AG04450 (cell line): ENCODE results near the gene GALNT11. TPM values are rescaled to one million over a fixed set of nuclear protein-coding genes. Genes with fewer than 3 reads are reported as not detected.

Experiments
- CTCF ChIA-PET: fragments of 300-600, 350-600 bp; formaldehyde crosslinking; extraction: SDS; loops from one replicate; lab custom pipeline; 2022; ENCODE audit warnings: antibody characterized with exemption, inconsistent platforms; lab: Charles Lee
- POLR2A ChIA-PET: fragments of 350-600 bp; formaldehyde crosslinking; extraction: SDS; loops from one replicate; lab custom pipeline; 2021; ENCODE audit warnings: antibody characterized with exemption, inconsistent platforms; lab: Yijun Ruan, JAX
- DNase-seq: peaks from one replicate; pipeline ENCODE4 v3.0.0-alpha.2; 2011; ENCODE audit warnings: low read depth, low spot score
- H3K27ac ChIP-seq: one replicate; pipeline ENCODE4 v1.5.1; 2012; ENCODE audit warnings: low read depth, low read length, control low read depth
- H3K27me3 ChIP-seq: one replicate; pipeline ENCODE4 v1.6.0; 2012; ENCODE audit warnings: low read length; ENCODE audit not compliant: control insufficient read depth, insufficient read depth
- H3K4me3 ChIP-seq: 2 replicates; pipeline ENCODE4 v1.5.1; 2011; ENCODE audit warnings: mild to moderate bottlenecking, low read depth, low read length, control low read depth
- H3K9me3 ChIP-seq: 2 replicates; pipeline ENCODE4 v1.5.1; 2012; ENCODE audit warnings: low read length; ENCODE audit not compliant: control insufficient read depth, insufficient read depth
- polyA plus RNA-seq: library from polyadenylated mRNA; depleted of rRNA; stranded (reverse); fragments of >200 nt; gene quantifications from 2 replicates; pipeline ENCODE4 v1.2.3, GENCODE V29; 2011
- TF ChIP-seq, protein P1 (sequence below): IDR thresholded peaks from 2 replicates; pipeline ENCODE4 v1.5.1; 2011; ENCODE audit warnings: low read depth, low read length, control low read depth, inconsistent platforms

GALNT11 gene
- polyA plus RNA-seq, 1 experiment = 37.6 TPM

DNA sequence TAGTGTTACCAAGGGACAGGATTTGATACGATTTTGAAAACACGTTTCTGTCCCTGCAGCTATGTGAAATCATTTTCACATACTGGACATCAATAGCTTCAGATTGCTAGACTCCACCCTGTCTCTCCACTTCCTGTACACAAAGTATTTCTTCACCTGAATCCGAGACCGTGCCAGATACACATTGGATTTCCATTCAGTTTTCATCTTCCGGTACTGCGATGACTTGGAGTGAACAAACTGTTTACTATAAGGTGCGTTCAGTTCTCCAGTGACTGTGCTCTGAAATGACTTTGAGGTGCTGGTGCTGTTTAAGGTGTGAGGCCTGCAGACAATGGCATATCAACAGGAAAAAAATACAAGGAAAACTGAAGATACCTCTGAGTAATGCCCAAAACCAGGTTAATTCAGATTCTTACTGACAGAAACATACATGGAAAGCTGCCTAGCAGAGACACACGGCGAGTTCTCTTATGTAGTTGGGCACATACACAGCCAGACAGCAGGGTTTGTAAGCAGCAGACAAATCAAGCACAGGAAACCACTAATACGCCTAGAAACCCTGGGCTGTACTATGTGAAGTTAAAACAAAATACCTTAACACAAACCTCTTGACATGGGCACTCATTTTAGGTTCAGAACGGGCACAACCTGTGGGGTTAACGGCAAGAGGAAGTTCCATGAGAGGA lies 119.2 kb downstream of the GALNT11 start:
- CTCF ChIA-PET = interaction anchor here (0.5 to 2.4 kb wide), 6 partner anchors 8 to 188 kb away, joined by 3 to 11 read pairs (median 4); no protein-coding TSS in a partner anchor
- DNase-seq = no peak

DNA sequence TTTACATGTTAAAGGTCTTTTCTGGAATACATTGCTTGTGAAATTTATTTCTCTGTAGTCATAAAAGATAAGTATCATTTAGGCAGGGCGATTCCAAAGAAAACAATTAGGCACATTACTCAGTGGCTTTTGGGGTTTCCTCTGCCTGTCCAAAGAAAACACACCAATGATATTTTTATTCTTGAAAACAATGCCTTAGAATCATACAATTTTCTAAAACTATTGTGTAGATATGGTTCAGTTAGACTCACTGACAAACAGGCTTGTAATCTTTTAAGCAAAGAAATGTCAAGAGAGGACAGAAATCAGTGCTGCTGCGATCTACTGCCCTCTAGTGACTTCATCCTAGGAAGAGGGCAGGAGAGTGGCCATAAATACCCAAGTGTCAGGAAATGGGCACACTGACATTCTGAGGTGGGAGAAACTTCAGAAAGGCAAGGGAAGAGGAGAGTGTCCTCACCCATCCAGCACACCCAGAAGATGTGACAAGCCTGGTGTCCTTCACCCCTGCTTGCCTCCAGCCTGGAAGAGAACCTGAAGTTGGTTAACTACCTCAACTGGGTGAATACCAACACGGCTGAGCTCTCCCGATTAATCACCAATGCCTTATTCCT lies 120.5 kb downstream of the GALNT11 start:
- Histone ChIP-seq H3K27me3 (no peaks in the 10 kb centered on the region), H3K9me3 (no peaks in the 10 kb centered on the region), H3K4me3 (no peak overlapping the region), H3K27ac (no peak overlapping the region)
- POLR2A ChIA-PET = no interaction called here
- peak; percentile 8 for DNase-seq
- TF ChIP-seq, protein P1, sequence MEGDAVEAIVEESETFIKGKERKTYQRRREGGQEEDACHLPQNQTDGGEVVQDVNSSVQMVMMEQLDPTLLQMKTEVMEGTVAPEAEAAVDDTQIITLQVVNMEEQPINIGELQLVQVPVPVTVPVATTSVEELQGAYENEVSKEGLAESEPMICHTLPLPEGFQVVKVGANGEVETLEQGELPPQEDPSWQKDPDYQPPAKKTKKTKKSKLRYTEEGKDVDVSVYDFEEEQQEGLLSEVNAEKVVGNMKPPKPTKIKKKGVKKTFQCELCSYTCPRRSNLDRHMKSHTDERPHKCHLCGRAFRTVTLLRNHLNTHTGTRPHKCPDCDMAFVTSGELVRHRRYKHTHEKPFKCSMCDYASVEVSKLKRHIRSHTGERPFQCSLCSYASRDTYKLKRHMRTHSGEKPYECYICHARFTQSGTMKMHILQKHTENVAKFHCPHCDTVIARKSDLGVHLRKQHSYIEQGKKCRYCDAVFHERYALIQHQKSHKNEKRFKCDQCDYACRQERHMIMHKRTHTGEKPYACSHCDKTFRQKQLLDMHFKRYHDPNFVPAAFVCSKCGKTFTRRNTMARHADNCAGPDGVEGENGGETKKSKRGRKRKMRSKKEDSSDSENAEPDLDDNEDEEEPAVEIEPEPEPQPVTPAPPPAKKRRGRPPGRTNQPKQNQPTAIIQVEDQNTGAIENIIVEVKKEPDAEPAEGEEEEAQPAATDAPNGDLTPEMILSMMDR = peak; percentile 72
- CTCF ChIA-PET = interaction anchor here (0.6 to 2.4 kb wide), 8 partner anchors 9 to 629 kb away, joined by 3 to 11 read pairs (median 4); no protein-coding TSS in a partner anchor

More for the DNA sequence above, 119.2 kb downstream of the GALNT11 start:
- Histone ChIP-seq H3K27me3 (no peaks in the 10 kb centered on the region), H3K27ac (no peak overlapping the region), H3K4me3 (no peak overlapping the region), H3K9me3 (no peaks in the 10 kb centered on the region)
- POLR2A ChIA-PET = no interaction called here
- TF ChIP-seq, protein P1 = no peak

DNA sequence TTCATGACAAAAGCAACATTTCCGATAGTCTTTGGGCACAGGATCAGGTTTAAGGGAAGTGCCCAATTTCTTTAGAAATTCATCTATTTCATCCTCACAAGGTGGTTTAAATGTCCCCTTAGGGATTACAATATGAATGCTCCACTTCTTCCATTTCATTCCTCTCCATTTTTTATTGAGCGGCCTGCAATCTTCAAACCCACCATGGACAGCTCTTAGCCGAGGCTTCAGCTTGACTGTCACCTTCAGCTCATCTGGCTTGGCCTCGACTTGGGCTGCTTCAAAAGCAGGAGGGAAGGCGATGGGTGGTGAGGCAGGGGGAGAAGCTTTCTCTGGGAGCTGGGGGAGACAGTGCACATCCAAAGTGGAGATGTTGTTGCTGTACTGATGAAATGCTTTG lies 123.2 kb downstream of the GALNT11 start:
- Histone ChIP-seq H3K27ac (no peak overlapping the region), H3K27me3 (no peaks in the 10 kb centered on the region), H3K4me3 (no peak overlapping the region), H3K9me3 (no peaks in the 10 kb centered on the region)
- CTCF ChIA-PET = interaction anchor here (0.9 kb wide), 1 partner anchor 9 kb away, joined by 3 read pairs; no protein-coding TSS in a partner anchor
- TF ChIP-seq, protein P1 = no peak
- POLR2A ChIA-PET = no interaction called here
- no peak for DNase-seq

DNA sequence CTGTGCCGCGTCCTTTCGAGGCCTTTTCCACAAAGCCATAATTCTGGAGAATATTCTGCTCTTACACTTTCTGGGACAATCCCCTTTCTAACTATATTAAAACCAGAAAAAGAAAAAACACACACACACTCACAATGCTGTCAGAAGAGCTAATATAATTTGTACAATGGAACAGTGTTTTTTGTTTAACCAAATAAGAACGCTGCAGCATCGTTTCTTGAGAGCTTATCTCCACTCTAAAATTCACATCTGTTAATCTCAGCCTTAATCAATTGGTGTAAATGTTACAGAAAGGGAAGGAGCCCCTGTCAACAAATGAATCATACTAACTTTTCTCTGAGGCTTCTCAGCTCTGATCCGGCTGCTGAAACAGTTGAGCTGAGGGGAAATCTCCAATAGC lies 123.9 kb downstream of the GALNT11 start:
- Histone ChIP-seq H3K27me3 (no peaks in the 10 kb centered on the region), H3K4me3 (no peak overlapping the region), H3K27ac (no peak overlapping the region), H3K9me3 (no peaks in the 10 kb centered on the region)
- POLR2A ChIA-PET = no interaction called here
- TF ChIP-seq, protein P1 = no peak
- CTCF ChIA-PET = interaction anchor here (0.9 to 1.2 kb wide), 3 partner anchors 10 to 366 kb away, joined by 3 to 6 read pairs (median 4); no protein-coding TSS in a partner anchor
- no peak for DNase-seq

DNA sequence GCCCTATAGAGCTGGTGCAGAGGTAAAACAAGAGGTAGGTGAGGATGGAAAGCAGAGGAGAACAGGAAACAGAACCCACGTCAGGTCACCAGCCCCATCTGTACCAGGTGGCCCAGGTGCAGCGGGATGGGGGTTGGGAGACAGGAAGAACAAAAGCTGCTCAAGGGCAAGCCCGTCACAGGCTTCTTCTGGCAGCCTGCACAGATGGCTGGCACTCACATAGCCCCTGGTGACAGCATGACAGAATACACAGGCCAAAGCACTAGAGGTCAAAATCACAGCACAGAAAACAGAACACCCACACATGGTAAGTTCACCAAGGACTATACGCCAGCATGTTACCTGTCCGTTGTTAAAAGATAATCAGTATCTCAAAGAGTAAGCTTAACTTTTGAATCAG lies 126.8 kb downstream of the GALNT11 start:
- POLR2A ChIA-PET = no interaction called here
- Histone ChIP-seq H3K9me3 (no peaks in the 10 kb centered on the region), H3K27me3 (no peaks in the 10 kb centered on the region), H3K27ac (no peak overlapping the region), H3K4me3 (no peak overlapping the region)
- TF ChIP-seq, protein P1 = no peak
- DNase-seq = no peak
- CTCF ChIA-PET = interaction anchor here (0.6 kb wide), 2 partner anchors 261 to 558 kb away, joined by 3 read pairs; no protein-coding TSS in a partner anchor
